Loucy (cell line): ENCODE measurements around the gene FDPS.

Source experiments
- H2AFZ ChIP-seq: fragments of 200-600 bp; sonication (generic); 2 replicates; pipeline ENCODE4 v1.6.0; 2016; ENCODE audit warnings: antibody characterized with exemption, mild to moderate bottlenecking, low read length, moderate library complexity
- H3F3A ChIP-seq: fragments of 200-600 bp; 2 replicates; pipeline ENCODE4 v1.6.0; 2016; ENCODE audit warnings: antibody characterized with exemption, low read depth, mild to moderate bottlenecking
- H3K27me3 ChIP-seq: fragments of 200-600 bp; sonication (generic); 2 replicates; pipeline ENCODE4 v1.6.1; 2014; ENCODE audit warnings: low read length, mild to moderate bottlenecking; ENCODE audit not compliant: insufficient read depth, poor library complexity, severe bottlenecking
- H3K36me3 ChIP-seq: fragments of 200-600 bp; sonication (generic); 2 replicates; pipeline ENCODE4 v1.6.1; 2016; ENCODE audit warnings: low read length; ENCODE audit not compliant: insufficient read depth
- H3K4me1 ChIP-seq: fragments of 200-600 bp; sonication (generic); 2 replicates; pipeline ENCODE4 v1.5.1; 2014; ENCODE audit warnings: low read length, mild to moderate bottlenecking; ENCODE audit not compliant: insufficient read depth, poor library complexity, severe bottlenecking
- H3K4me2 ChIP-seq: fragments of 200-600 bp; sonication (generic); 2 replicates; pipeline ENCODE4 v1.6.0; 2014; ENCODE audit warnings: antibody characterized with exemption, low read length, low read depth, mild to moderate bottlenecking; ENCODE audit not compliant: poor library complexity, severe bottlenecking
- H3K4me3 ChIP-seq: fragments of 200-600 bp; sonication (generic); 2 replicates; pipeline ENCODE4 v1.5.1; 2014; ENCODE audit warnings: low read length, mild to moderate bottlenecking, mixed read lengths; ENCODE audit not compliant: poor library complexity, severe bottlenecking
- H3K79me2 ChIP-seq: fragments of 200-600 bp; sonication (generic); 2 replicates; pipeline ENCODE4 v1.6.1; 2014; ENCODE audit warnings: low read length; ENCODE audit not compliant: insufficient read depth
- H3K9ac ChIP-seq: fragments of 200-600 bp; sonication (generic); 2 replicates; pipeline ENCODE4 v1.6.0; 2014; ENCODE audit warnings: mild to moderate bottlenecking, low read depth, low read length, moderate library complexity; ENCODE audit not compliant: poor library complexity, severe bottlenecking
- H3K9me2 ChIP-seq: fragments of 200-600 bp; sonication (generic); replicated peaks from 2 replicates; pipeline ENCODE4 v1.6.1; 2016; ENCODE audit warnings: low read depth, low read length, mixed read lengths
- H3K9me3 ChIP-seq: fragments of 200-600 bp; sonication (generic); 2 replicates; pipeline ENCODE4 v1.6.1; 2014; ENCODE audit warnings: mild to moderate bottlenecking, antibody characterized with exemption, low read length, low read depth; ENCODE audit not compliant: insufficient read depth
- H4K20me1 ChIP-seq: fragments of 200-600 bp; sonication (generic); 2 replicates; pipeline ENCODE4 v1.6.0; 2014; ENCODE audit warnings: antibody characterized with exemption, low read length, mild to moderate bottlenecking; ENCODE audit not compliant: insufficient read depth, poor library complexity, severe bottlenecking
- CTCF ChIP-seq: fragments of 200-600 bp; sonication (generic); conservative IDR thresholded peaks from 2 replicates; pipeline ENCODE4 v1.5.1; 2014; ENCODE audit warnings: mild to moderate bottlenecking, antibody characterized with exemption, low read length
- EZH2phosphoT487 ChIP-seq: fragments of 200-600 bp; IDR thresholded peaks from 2 replicates; pipeline ENCODE4 v1.6.1; 2018; ENCODE audit warnings: antibody characterized with exemption, mild to moderate bottlenecking, moderate library complexity, borderline replicate concordance

The FDPS gene

GRCh38 chr1:155324037-155324716 lies 15.5 kb downstream of the FDPS start:
- no peak for TF ChIP-seq EZH2phosphoT487
- H3K36me3 ChIP-seq, result peaks cover 23% of the 10 kb centered on the region; the same call in 1 of the 2 replicates
- peaks cover 10% of the 10 kb centered on the region for H3K79me2 ChIP-seq
- peak overlapping the region; percentile 92 for H3K4me3 ChIP-seq
- H3K9me3 ChIP-seq, result no peaks in the 10 kb centered on the region
- 0 out of 2 replicates have a peak, but pooled peaks cover 6% of the 10 kb centered on the region for H3F3A ChIP-seq
- H4K20me1 ChIP-seq, result peaks cover 9% of the 10 kb centered on the region
- peak overlapping the region; percentile 84 for H2AFZ ChIP-seq
- H3K9ac ChIP-seq, result peak overlapping the region; percentile 86
- peaks cover 26% of the 10 kb centered on the region for H3K4me1 ChIP-seq
- H3K27me3 ChIP-seq, result no peaks in the 10 kb centered on the region
- no peaks in the 10 kb centered on the region for H3K9me2 ChIP-seq
- H3K4me2 ChIP-seq, result peak overlapping the region; percentile 79

GRCh38 chr1:155324717-155325602 lies 16.3 kb downstream of the FDPS start:
- Histone ChIP-seq H3K4me3 (peak overlapping the region; percentile 92), H3F3A (0 out of 2 replicates have a peak, but pooled peaks cover 6% of the 10 kb centered on the region), H3K4me1 (peaks cover 26% of the 10 kb centered on the region), H3K9ac (peak overlapping the region; percentile 86), H3K27me3 (no peaks in the 10 kb centered on the region), H3K9me2 (no peaks in the 10 kb centered on the region), H3K79me2 (peaks cover 10% of the 10 kb centered on the region), H2AFZ (peak overlapping the region; percentile 84), H3K9me3 (no peaks in the 10 kb centered on the region), H4K20me1 (peaks cover 9% of the 10 kb centered on the region), H3K4me2 (peak overlapping the region; percentile 79), H3K36me3 (peaks cover 18% of the 10 kb centered on the region; the same call in 1 of the 2 replicates)
- no peak for TF ChIP-seq CTCF
- no peak for TF ChIP-seq EZH2phosphoT487

GRCh38 chr1:155325603-155325893 lies 16.9 kb downstream of the FDPS start:
- H2AFZ ChIP-seq, result no peak overlapping the region
- no peaks in the 10 kb centered on the region for H3K27me3 ChIP-seq
- H3K4me2 ChIP-seq, result peak overlapping the region; percentile 79
- H3K9me2 ChIP-seq, result no peaks in the 10 kb centered on the region
- H3F3A ChIP-seq, result 0 out of 2 replicates have a peak, but pooled peaks cover 6% of the 10 kb centered on the region
- peaks cover 26% of the 10 kb centered on the region for H3K4me1 ChIP-seq
- H4K20me1 ChIP-seq, result peaks cover 9% of the 10 kb centered on the region
- H3K79me2 ChIP-seq, result peaks cover 10% of the 10 kb centered on the region
- peak overlapping the region; percentile 57 for H3K9ac ChIP-seq
- TF ChIP-seq EZH2phosphoT487 (no peak), CTCF (no peak)
- H3K9me3 ChIP-seq, result no peaks in the 10 kb centered on the region
- peaks cover 18% of the 10 kb centered on the region; the same call in 1 of the 2 replicates for H3K36me3 ChIP-seq
- peak overlapping the region; percentile 92 for H3K4me3 ChIP-seq
